Measurements from ENCODE around the gene FNTB. TPM values are rescaled to one million over a fixed set of nuclear protein-coding genes. Genes with fewer than 3 reads are reported as not detected.
"Not testable (repeated sequence)": the region's sequence is repeated elsewhere in the genome, so short reads cannot be mapped to it uniquely, and the experiment has no call there.

Gene FNTB
- total RNA-seq, 1 experiment from 2014 or later: 14.2 TPM

DNA sequence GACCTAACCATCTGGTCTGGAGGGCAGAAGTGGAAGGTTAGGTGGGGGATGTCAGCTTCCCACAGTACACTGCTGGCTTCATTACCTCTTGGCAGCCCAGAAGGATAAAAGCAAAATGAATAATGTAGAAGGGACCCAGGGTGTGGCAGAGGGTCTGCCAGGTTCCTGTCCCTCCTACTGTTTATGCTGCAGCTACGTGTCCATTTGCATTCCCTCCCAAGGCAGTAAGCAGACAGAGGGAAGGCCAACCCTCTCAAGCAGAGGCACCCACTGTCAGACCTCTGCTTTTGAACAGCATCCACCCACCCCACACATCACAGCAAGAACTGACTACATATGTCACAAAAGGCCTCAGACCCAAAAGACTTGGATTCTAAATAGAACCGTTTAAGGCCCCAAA is 96.2 kb downstream of the FNTB start:
- ChIA-PET POLR2A (no interaction called here), CTCF (no interaction called here)
- ATAC-seq: no peak
- Mint-ChIP-seq H3K9me3 (peaks cover 28% of the 10 kb centered on the region), H3K4me1 (peaks cover 21% of the 10 kb centered on the region), H3K27me3 (ENCODE audit: low read depth) (no peaks in the 10 kb centered on the region; the same call in 1 of the 2 replicates), H3K36me3 (peaks cover 56% of the 10 kb centered on the region), H3K4me3 (no peak overlapping the region), H3K27ac (no peak overlapping the region)
- DNase-seq (ENCODE audit: low spot score): no peak
- TF ChIP-seq ZNF416 (CRISPR knock-in tag; IDR thresholded peaks at IDR 0.05) (no peak), ETV6 (CRISPR knock-in tag; IDR thresholded peaks at IDR 0.05) (no peak), HMGA2 (CRISPR knock-in tag; IDR thresholded peaks at IDR 0.05) (no peak), NFATC4 (CRISPR knock-in tag; IDR thresholded peaks at IDR 0.05) (no peak), ELF4 (CRISPR knock-in tag; IDR thresholded peaks at IDR 0.05; ENCODE audit: low read depth) (no peak), MYBL2 (CRISPR knock-in tag; IDR thresholded peaks at IDR 0.05) (no peak), CREB1 (CRISPR knock-in tag; IDR thresholded peaks at IDR 0.05) (no peak)
- TF ChIP-seq, protein P1, sequence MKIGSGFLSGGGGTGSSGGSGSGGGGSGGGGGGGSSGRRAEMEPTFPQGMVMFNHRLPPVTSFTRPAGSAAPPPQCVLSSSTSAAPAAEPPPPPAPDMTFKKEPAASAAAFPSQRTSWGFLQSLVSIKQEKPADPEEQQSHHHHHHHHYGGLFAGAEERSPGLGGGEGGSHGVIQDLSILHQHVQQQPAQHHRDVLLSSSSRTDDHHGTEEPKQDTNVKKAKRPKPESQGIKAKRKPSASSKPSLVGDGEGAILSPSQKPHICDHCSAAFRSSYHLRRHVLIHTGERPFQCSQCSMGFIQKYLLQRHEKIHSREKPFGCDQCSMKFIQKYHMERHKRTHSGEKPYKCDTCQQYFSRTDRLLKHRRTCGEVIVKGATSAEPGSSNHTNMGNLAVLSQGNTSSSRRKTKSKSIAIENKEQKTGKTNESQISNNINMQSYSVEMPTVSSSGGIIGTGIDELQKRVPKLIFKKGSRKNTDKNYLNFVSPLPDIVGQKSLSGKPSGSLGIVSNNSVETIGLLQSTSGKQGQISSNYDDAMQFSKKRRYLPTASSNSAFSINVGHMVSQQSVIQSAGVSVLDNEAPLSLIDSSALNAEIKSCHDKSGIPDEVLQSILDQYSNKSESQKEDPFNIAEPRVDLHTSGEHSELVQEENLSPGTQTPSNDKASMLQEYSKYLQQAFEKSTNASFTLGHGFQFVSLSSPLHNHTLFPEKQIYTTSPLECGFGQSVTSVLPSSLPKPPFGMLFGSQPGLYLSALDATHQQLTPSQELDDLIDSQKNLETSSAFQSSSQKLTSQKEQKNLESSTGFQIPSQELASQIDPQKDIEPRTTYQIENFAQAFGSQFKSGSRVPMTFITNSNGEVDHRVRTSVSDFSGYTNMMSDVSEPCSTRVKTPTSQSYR (CRISPR knock-in tag; IDR thresholded peaks at IDR 0.05): no peak
- TF ChIP-seq, protein P2, sequence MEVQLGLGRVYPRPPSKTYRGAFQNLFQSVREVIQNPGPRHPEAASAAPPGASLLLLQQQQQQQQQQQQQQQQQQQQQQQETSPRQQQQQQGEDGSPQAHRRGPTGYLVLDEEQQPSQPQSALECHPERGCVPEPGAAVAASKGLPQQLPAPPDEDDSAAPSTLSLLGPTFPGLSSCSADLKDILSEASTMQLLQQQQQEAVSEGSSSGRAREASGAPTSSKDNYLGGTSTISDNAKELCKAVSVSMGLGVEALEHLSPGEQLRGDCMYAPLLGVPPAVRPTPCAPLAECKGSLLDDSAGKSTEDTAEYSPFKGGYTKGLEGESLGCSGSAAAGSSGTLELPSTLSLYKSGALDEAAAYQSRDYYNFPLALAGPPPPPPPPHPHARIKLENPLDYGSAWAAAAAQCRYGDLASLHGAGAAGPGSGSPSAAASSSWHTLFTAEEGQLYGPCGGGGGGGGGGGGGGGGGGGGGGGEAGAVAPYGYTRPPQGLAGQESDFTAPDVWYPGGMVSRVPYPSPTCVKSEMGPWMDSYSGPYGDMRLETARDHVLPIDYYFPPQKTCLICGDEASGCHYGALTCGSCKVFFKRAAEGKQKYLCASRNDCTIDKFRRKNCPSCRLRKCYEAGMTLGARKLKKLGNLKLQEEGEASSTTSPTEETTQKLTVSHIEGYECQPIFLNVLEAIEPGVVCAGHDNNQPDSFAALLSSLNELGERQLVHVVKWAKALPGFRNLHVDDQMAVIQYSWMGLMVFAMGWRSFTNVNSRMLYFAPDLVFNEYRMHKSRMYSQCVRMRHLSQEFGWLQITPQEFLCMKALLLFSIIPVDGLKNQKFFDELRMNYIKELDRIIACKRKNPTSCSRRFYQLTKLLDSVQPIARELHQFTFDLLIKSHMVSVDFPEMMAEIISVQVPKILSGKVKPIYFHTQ (CRISPR knock-in tag; IDR thresholded peaks at IDR 0.05): no peak
- TF ChIP-seq, protein P3, sequence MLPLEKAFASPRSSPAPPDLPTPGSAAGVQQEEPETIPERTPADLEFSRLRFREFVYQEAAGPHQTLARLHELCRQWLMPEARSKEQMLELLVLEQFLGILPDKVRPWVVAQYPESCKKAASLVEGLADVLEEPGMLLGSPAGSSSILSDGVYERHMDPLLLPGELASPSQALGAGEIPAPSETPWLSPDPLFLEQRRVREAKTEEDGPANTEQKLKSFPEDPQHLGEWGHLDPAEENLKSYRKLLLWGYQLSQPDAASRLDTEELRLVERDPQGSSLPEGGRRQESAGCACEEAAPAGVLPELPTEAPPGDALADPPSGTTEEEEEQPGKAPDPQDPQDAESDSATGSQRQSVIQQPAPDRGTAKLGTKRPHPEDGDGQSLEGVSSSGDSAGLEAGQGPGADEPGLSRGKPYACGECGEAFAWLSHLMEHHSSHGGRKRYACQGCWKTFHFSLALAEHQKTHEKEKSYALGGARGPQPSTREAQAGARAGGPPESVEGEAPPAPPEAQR (CRISPR knock-in tag; IDR thresholded peaks at IDR 0.05): no peak

DNA sequence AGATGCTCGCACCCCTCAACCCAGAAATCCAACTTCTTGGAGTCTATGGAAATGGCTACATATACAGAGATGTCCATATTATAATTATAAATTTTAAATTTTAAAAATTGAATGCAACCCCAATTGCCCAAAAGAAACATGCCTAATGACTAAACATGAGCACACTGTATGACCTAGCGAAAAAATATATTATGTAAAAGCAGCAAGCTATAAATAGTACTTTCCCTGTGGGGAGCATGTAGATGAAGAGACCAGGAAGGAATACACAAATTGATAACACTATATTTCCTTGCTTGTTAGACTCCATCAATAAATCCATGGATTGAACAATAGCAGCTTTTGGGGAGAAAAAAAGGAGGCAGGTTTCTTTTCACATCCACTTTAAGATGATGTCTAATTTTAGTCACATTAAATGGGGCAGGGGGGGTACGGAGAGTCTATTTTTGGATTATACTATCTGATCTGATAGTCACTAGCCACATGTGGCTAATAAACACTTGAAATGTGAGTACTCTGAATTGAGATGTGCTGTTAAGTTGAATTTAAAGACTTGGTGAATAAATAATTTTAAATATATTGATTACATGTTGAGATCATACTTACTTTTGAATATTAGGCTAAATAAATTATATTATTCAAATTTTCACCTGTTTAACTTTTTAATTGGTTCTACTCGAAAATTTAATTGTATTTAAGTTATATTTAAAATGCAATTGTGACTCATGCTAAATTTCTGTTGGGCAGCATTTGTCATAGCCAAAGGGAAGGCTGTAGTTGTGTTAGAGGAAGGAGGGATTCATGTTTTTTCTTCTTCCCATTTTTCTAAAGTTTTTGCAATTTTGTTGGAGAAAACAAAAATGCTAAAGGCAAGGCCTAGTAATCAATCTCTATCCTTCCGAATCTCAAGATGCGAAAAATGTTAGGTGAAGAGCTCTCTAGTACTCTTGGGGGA is 98.1 kb downstream of the FNTB start:
- ChIA-PET CTCF (interaction anchor here (0.7 kb wide), 1 partner anchor 47 kb away, joined by 3 read pairs; no protein-coding TSS in a partner anchor), POLR2A (no interaction called here)
- H3K4me3 Mint-ChIP-seq: no peak overlapping the region
- no peak overlapping the region for H3K27ac Mint-ChIP-seq
- peaks cover 41% of the 10 kb centered on the region for H3K9me3 Mint-ChIP-seq
- no peak for ATAC-seq
- peaks cover 21% of the 10 kb centered on the region for H3K4me1 Mint-ChIP-seq
- no peaks in the 10 kb centered on the region; the same call in 1 of the 2 replicates for H3K27me3 Mint-ChIP-seq (ENCODE audit: low read depth)
- DNase-seq (ENCODE audit: low spot score): no peak
- H3K36me3 Mint-ChIP-seq: peaks cover 68% of the 10 kb centered on the region
- TF ChIP-seq FOXP1 (CRISPR knock-in tag; IDR thresholded peaks at IDR 0.05; ENCODE audit: borderline replicate concordance) (no peak), SOX15 (CRISPR knock-in tag; IDR thresholded peaks at IDR 0.05) (no peak)
- TF ChIP-seq, protein P4, sequence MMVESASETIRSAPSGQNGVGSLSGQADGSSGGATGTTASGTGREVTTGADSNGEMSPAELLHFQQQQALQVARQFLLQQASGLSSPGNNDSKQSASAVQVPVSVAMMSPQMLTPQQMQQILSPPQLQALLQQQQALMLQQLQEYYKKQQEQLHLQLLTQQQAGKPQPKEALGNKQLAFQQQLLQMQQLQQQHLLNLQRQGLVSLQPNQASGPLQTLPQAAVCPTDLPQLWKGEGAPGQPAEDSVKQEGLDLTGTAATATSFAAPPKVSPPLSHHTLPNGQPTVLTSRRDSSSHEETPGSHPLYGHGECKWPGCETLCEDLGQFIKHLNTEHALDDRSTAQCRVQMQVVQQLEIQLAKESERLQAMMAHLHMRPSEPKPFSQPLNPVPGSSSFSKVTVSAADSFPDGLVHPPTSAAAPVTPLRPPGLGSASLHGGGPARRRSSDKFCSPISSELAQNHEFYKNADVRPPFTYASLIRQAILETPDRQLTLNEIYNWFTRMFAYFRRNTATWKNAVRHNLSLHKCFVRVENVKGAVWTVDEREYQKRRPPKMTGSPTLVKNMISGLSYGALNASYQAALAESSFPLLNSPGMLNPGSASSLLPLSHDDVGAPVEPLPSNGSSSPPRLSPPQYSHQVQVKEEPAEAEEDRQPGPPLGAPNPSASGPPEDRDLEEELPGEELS (CRISPR knock-in tag; IDR thresholded peaks at IDR 0.05): no peak
- TF ChIP-seq, protein P5, sequence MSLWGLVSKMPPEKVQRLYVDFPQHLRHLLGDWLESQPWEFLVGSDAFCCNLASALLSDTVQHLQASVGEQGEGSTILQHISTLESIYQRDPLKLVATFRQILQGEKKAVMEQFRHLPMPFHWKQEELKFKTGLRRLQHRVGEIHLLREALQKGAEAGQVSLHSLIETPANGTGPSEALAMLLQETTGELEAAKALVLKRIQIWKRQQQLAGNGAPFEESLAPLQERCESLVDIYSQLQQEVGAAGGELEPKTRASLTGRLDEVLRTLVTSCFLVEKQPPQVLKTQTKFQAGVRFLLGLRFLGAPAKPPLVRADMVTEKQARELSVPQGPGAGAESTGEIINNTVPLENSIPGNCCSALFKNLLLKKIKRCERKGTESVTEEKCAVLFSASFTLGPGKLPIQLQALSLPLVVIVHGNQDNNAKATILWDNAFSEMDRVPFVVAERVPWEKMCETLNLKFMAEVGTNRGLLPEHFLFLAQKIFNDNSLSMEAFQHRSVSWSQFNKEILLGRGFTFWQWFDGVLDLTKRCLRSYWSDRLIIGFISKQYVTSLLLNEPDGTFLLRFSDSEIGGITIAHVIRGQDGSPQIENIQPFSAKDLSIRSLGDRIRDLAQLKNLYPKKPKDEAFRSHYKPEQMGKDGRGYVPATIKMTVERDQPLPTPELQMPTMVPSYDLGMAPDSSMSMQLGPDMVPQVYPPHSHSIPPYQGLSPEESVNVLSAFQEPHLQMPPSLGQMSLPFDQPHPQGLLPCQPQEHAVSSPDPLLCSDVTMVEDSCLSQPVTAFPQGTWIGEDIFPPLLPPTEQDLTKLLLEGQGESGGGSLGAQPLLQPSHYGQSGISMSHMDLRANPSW (CRISPR knock-in tag; conservative IDR thresholded peaks at IDR 0.05; ENCODE audit: low read depth): no peak
- TF ChIP-seq, protein P6, sequence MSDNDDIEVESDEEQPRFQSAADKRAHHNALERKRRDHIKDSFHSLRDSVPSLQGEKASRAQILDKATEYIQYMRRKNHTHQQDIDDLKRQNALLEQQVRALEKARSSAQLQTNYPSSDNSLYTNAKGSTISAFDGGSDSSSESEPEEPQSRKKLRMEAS (CRISPR knock-in tag; IDR thresholded peaks at IDR 0.05): no peak

DNA sequence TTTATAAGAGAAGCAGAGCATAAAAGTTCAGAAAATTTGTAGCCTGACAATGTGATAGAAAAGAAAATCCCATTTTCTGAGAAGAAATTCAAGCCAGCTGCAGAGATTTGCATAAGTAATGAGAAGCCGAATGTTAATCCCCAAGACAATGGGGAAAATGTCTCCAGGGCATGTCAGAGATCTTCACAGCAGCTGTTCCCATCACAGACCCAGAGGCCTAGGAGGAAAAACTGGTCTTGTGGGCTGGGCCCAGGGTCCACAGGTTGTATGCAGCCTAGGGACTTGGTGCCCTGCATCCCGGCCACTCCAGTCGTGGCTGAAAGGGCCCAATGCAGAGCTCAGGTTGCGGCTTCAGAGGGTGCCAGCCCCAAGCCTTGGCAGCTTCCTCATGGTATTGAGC is 100.0 kb downstream of the FNTB start:
- ATAC-seq; H3K4me3 Mint-ChIP-seq; DNase-seq (ENCODE audit: low spot score); H3K27ac Mint-ChIP-seq; CTCF ChIA-PET; H3K27me3 Mint-ChIP-seq (ENCODE audit: low read depth): not testable (repeated sequence)
- peaks cover 41% of the 10 kb centered on the region for H3K9me3 Mint-ChIP-seq
- H3K4me1 Mint-ChIP-seq: peaks cover 21% of the 10 kb centered on the region
- POLR2A ChIA-PET: interaction anchor here (0.9 kb wide), 1 partner anchor 10 kb away, joined by 3 read pairs; no protein-coding TSS in a partner anchor
- H3K36me3 Mint-ChIP-seq: peaks cover 79% of the 10 kb centered on the region

DNA sequence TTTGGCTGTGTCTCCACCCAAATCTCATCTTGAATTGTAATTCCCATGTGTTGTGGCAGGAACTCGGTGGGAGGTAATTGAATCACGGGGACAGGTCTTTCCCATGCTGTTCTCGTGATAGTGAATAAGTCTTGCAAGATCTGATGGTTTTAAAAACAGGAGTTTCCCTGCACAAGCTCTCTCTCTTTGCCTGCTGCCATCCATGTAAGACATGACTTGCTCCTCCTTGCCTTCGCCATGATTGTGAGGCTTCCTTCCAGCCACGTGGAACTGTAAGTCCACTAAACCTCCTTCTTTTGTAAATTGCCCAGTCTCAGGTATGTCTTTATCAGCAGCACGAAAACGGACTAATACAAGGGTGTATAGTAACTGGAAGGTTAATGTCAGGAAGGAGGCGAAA is 101.1 kb downstream of the FNTB start:
- DNase-seq (ENCODE audit: low spot score); CTCF ChIA-PET; ATAC-seq; H3K27me3 Mint-ChIP-seq (ENCODE audit: low read depth); H3K27ac Mint-ChIP-seq; H3K4me3 Mint-ChIP-seq; POLR2A ChIA-PET: not testable (repeated sequence)
- Mint-ChIP-seq H3K36me3 (peaks cover 81% of the 10 kb centered on the region), H3K9me3 (peaks cover 41% of the 10 kb centered on the region), H3K4me1 (peaks cover 10% of the 10 kb centered on the region)
